ENCODE measurements around the gene FRYL.

The FRYL gene

DNA sequence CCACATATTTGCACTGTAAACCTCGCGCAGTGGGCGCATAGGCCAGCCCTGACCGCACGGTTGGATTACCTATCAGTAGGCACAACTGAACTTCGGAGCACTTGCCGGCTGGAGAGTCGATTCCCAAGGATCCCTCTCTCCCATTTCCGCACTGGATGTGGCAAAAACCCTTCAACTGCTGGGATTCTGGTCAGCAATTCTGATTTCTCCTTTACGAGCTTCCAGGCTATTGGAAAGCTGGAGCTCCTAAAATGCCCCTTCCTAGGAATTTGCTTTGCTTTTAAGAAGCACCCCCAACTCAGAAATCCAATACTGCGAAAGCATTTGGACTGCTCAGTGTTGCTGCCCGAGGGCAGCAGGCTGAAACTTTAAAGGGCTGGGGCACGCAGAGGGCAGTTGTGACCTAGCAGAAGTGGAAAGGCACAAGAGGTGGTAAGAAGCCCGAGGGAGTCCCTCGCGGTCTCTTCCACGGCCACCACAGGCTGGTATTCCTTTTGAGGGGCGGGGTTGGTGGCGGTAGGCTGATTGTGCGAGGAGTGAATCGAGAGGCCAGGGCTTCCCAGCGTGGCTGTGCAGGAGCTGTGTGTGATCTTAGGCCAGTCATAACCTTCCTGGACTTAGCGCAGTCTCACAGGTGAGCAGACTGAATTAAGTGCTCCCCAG, 288.4 kb downstream of the FRYL start:
- TF ChIP-seq, protein P1, sequence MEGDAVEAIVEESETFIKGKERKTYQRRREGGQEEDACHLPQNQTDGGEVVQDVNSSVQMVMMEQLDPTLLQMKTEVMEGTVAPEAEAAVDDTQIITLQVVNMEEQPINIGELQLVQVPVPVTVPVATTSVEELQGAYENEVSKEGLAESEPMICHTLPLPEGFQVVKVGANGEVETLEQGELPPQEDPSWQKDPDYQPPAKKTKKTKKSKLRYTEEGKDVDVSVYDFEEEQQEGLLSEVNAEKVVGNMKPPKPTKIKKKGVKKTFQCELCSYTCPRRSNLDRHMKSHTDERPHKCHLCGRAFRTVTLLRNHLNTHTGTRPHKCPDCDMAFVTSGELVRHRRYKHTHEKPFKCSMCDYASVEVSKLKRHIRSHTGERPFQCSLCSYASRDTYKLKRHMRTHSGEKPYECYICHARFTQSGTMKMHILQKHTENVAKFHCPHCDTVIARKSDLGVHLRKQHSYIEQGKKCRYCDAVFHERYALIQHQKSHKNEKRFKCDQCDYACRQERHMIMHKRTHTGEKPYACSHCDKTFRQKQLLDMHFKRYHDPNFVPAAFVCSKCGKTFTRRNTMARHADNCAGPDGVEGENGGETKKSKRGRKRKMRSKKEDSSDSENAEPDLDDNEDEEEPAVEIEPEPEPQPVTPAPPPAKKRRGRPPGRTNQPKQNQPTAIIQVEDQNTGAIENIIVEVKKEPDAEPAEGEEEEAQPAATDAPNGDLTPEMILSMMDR (IDR thresholded peaks at IDR 0.05; ENCODE audit: low read length, missing control alignments), result no peak

DNA sequence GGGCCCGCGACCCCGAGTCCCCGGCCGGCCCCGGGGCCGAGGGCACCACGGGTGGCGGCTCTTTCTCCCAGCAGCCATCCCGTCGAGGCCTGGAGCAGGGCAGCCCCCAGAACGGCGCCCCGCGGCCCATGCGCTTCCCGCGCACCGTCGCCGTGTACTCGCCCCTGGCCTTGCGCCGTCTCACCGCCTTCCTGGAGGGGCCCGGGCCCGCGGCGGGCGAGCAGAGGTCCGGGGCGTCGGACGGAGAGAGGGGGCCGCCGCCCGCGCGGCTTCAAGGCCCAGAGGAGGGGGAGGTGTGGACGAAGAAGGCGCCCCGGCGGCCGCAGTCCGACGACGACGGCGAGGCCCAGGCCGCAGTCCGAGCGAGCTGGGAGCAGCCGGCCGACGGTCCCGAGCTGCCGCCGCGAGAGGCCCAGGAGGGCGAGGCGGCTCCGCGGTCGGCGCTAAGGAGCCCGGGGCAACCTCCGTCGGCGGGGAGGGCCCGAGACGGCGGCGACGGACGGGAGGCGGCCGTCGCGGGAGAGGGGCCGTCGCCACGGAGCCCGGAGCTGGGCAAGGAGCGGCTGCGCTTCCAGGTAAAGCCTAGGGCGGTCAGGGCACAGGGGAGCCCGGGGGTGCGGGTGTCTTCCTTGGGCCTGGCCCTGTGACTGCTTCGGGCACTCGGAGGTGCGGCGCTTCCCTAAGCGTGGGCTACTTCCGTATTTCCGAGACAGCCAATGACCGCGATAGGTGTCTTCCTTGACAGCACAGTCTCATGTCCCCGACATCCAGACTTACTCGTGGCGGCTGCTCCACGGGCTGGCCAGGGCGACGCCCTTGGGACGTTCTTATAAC, 289.2 kb downstream of the FRYL start:
- no peak overlapping the region for H3K4me3 ChIP-seq (replicated peaks; ENCODE audit: low read depth, low read length)
- TF ChIP-seq, protein P1 (IDR thresholded peaks at IDR 0.05; ENCODE audit: low read length, missing control alignments), result no peak
- no peak for DNase-seq (ENCODE audit: low read depth)

More for the DNA sequence above, 288.4 kb downstream of the FRYL start:
- no peak overlapping the region for H3K4me3 ChIP-seq (replicated peaks; ENCODE audit: low read depth, low read length)
- no peak for DNase-seq (ENCODE audit: low read depth)

DNA sequence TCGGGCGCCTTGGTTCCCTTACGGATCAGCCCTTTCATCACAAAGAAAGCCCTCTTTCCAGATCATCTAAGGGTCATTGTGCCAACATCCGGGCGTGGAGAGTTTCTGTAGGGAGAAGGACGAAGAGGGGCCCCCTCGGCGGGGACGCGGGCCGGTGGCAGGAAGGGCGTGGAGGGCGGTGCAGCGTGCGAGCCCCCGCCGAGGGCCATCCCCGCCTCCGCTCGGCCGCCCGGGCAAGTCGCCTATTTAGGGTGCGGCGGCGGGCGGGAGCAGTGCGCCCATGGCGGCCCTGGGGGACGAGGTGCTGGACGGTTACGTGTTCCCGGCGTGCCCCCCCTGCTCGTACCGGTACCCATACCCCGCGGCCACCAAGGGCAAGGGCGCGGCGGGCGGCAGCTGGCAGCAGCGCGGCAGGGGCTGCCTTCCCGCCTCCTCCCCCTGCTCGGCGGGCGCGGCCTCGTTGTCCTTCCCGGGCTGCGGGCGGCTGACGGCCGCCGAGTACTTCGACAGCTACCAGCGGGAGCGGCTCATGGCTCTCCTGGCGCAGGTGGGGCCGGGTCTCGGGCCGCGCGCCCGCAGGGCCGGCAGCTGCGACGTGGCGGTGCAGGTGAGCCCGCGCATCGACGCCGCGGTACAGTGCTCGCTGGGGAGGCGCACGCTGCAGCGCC, 289.9 kb downstream of the FRYL start, which contains the start of gene ZAR1:
Gene ZAR1 (plus strand): TSS at position 241 of the 668 bp plus-strand sequence. CDS start 40 bp downstream, at position 281.
- TF ChIP-seq, protein P1 (IDR thresholded peaks at IDR 0.05; ENCODE audit: low read length, missing control alignments), result no peak
- DNase-seq (ENCODE audit: low read depth), result no peak
- no peak within 1 kb of the TSS for H3K4me3 ChIP-seq (replicated peaks; ENCODE audit: low read depth, low read length)

DNA sequence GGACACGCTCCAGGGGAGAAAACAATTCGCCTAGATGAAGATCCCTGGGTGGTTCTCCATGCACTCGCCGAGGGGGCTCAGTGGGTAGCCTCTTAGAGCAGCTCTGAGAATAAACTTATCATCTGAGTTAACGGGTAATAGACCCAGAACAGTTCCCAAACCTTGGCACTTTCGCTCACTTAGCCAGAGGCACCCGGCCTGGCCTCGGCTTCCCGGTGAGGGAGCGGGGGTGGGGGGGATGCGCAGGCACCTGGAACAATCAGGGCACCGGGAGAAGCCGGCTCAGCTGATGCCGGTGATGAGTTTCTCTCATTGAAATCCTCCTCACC, 290.4 kb downstream of the FRYL start:
- TF ChIP-seq, protein P1 (IDR thresholded peaks at IDR 0.05; ENCODE audit: low read length, missing control alignments), result no peak
- DNase-seq (ENCODE audit: low read depth), result no peak
- no peak overlapping the region for H3K4me3 ChIP-seq (replicated peaks; ENCODE audit: low read depth, low read length)

DNA sequence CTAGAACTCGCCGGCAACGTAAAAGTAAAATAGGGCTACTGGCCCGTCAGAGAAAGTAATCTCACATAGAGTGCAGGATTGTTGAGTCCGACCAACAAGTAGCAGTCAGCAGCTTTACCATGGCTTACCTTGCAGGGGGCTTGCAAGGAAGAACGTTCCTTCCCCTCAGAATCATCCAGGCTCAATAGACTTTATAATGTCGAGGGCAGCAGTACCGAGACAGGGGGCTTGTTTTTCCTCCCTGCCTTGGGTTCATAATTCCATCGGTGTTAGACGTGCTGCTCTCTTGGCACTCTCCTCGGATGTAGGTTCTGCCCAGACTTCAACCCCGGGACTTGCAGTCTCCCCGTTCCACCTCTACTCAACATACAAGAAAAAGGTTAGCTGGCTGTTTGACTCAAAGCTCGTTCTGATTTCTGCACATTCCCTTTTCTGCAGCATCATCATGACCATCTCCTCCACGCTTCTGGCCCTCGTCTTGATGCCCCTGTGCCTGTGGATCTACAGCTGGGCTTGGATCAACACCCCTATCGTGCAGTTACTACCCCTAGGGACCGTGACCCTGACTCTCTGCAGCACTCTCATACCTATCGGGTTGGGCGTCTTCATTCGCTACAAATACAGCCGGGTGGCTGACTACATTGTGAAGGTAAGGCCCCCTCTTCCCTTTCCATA, 295.4 kb downstream of the FRYL start:
- TF ChIP-seq, protein P1 (IDR thresholded peaks at IDR 0.05; ENCODE audit: low read length, missing control alignments), result no peak
- no peak for DNase-seq (ENCODE audit: low read depth)
- no peak overlapping the region for H3K4me3 ChIP-seq (replicated peaks; ENCODE audit: low read depth, low read length)

DNA sequence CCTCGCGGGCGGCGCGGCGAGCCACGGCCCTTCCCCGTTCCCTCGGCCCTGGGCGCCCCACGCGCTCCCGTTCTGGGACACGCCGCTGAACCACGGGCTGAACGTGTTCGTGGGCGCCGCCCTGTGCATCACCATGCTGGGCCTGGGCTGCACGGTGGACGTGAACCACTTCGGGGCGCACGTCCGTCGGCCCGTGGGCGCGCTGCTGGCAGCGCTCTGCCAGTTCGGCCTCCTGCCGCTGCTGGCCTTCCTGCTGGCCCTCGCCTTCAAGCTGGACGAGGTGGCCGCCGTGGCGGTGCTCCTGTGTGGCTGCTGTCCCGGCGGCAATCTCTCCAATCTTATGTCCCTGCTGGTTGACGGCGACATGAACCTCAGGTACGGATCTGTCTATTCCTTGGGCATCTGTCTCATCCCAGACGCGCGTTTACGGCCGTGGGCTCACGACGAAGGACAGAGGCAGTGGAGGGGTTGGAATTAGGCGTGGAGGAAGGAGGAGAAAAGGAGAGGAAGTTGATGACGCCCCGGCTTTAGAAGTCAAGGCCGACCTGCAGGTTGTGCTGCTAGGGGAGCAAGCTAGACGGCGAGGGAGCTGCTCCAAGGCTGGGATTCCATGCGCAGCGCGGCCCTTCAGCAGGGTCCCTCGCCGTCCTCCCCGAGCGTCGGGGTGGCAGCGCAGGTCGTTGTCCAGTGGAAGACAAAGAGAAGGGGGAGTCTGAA, 296.1 kb downstream of the FRYL start:
- DNase-seq (ENCODE audit: low read depth), result no peak
- no peak overlapping the region for H3K4me3 ChIP-seq (replicated peaks; ENCODE audit: low read depth, low read length)
- TF ChIP-seq, protein P1 (IDR thresholded peaks at IDR 0.05; ENCODE audit: low read length, missing control alignments), result no peak

Measured in fibroblast of pulmonary artery (primary cell).